Activated T-helper 9 cell treated with anti-CD3 and anti-CD28 coated beads, Interleukin-2, amount 50 U/mL, for 16 hours (primary cell): ENCODE data around the gene COL1A1.

Source experiments
- DNase-seq: peaks from one replicate; pipeline ENCODE4 v3.0.0-alpha.2; 2020; ENCODE audit warnings: low read depth

Gene COL1A1

GRCh38 chr17:50171371-50172071 is 29.9 kb downstream of the COL1A1 start:
- no peak for DNase-seq

- DNase-seq = no peak
Measured at GRCh38 chr17:50170662-50171370, 30.6 kb downstream of the COL1A1 start.

- DNase-seq = no peak
Measured at GRCh38 chr17:50169881-50170459, 31.5 kb downstream of the COL1A1 start.

- DNase-seq = no peak
Measured at GRCh38 chr17:50169121-50169764, 32.2 kb downstream of the COL1A1 start.

- DNase-seq = no peak
Measured at GRCh38 chr17:50168319-50168718, 33.1 kb downstream of the COL1A1 start.

- DNase-seq = no peak
Measured at GRCh38 chr17:50167371-50167770, 34.1 kb downstream of the COL1A1 start.

- DNase-seq = no peak
Measured at GRCh38 chr17:50166518-50167181, 34.8 kb downstream of the COL1A1 start.

GRCh38 chr17:50165867-50166517 is 35.4 kb downstream of the COL1A1 start, which contains the start of gene SGCA:
TSS of gene SGCA (plus strand) at chr17:50166005. CDS start at chr17:50166041, 36 bp downstream.
- DNase-seq = no peak

GRCh38 chr17:50165466-50165865 is 36.0 kb downstream of the COL1A1 start:
- no peak for DNase-seq

GRCh38 chr17:50165066-50165465 is 36.4 kb downstream of the COL1A1 start:
- no peak for DNase-seq

GRCh38 chr17:50164697-50164988 is 36.8 kb downstream of the COL1A1 start:
- DNase-seq = no peak

GRCh38 chr17:50163843-50164696 is 37.4 kb downstream of the COL1A1 start:
- no peak for DNase-seq

- DNase-seq = no peak
Measured at GRCh38 chr17:50162466-50163254, 38.8 kb downstream of the COL1A1 start.

GRCh38 chr17:50161911-50162288 is 39.5 kb downstream of the COL1A1 start:
- DNase-seq = no peak

GRCh38 chr17:50161023-50161910 is 40.2 kb downstream of the COL1A1 start:
- DNase-seq = peak; percentile 93

GRCh38 chr17:50157891-50158290 is 43.5 kb downstream of the COL1A1 start:
- no peak for DNase-seq

- no peak for DNase-seq
Measured at GRCh38 chr17:50155115-50155819, 46.2 kb downstream of the COL1A1 start.

GRCh38 chr17:50154604-50155003 is 46.8 kb downstream of the COL1A1 start:
- DNase-seq = no peak
